Pancreas (tissue), 10 donors: ENCODE data around the gene RAX2. TPM values are rescaled to one million over a fixed set of nuclear protein-coding genes. Genes with fewer than 3 reads are reported as not detected.

ENCODE experiments used
- ATAC-seq, 4 donors: fragments of 200-7000 bp; cut with Tn5 transposase; one replicate each; pipeline versions ENCODE4 v1.8.0 to v1.9.1; 2020; ENCODE audit warnings: mild to moderate bottlenecking in 4 of 4, moderate library complexity in 4 of 4
- DNase-seq, 6 donors: peaks; one replicate each; pipeline ENCODE4 v3.0.0-alpha.2; 2020
- FAIRE-seq: peaks from 2 replicates; lab custom pipeline; 2012; peaks lifted over from hg19 to GRCh38; lab: Jason Lieb, UNC
- H3K27ac ChIP-seq, 4 donors: fragments of 200-600 bp; sonication (generic); 1 replicate in 3 of 4; 2 replicates in 1 of 4; pipeline versions ENCODE4 v1.5.0 to v1.8.0; 2020
- H3K27me3 ChIP-seq, 4 donors: fragments of 200-600 bp; one replicate each; pipeline ENCODE4 v1.8.0; 2021
- H3K36me3 ChIP-seq, 3 donors: fragments of 200-600 bp; sonication (generic) in 1 of 3; one replicate each; pipeline versions ENCODE4 v1.5.0 to v1.8.0; 2020 to 2021
- H3K4me1 ChIP-seq, 3 donors: fragments of 200-600 bp; one replicate each; pipeline ENCODE4 v1.8.0; 2021
- H3K4me3 ChIP-seq, 4 donors: fragments of 200-600 bp; sonication (generic) in 2 of 4; one replicate each; pipeline versions ENCODE4 v1.5.0 to v1.8.0; 2020 to 2021
- H3K9me3 ChIP-seq, 4 donors: fragments of 200-600 bp; one replicate each; pipeline ENCODE4 v1.8.0; 2021
- WGBS, 2 donors: extraction: QIAGEN DNeasy Blood & Tissue Kit; methylation state at CpG; one replicate each; pipeline ENCODE4 v1.1.7; 2013; 5-methylcytosine and 5-hydroxymethylcytosine counted together
- intact Hi-C, 3 donors: fragments of 100-400 bp; cut with DNase I; formaldehyde crosslinking; loops; one replicate each; pipeline versions ENCODE4 v1.11.1 to v1.14.2; 2022
- polyA plus RNA-seq, 2 donors: library from polyadenylated mRNA; stranded (reverse); fragments of 200-250 nt; gene quantifications; one replicate each; pipeline ENCODE4 v1.2.3, GENCODE V29; 2013
- total RNA-seq, 6 donors: library from RNA; stranded (reverse); fragmentation: NEBNext Ultra II Directional in 4 of 6; extraction: Animal tissue kit (Norgen Biotek cat#: 25700) in 4 of 6; gene quantifications; one replicate each; pipeline versions ENCODE4 v1.2.1 to v1.2.4, GENCODE V29; 2021 to 2023
- TF ChIP-seq, protein P1 (sequence below), 4 donors: fragments of 200-600 bp; sonication (generic) in 3 of 4; IDR thresholded peaks; one replicate each; pipeline versions ENCODE4 v1.5.0 to v1.8.0; 2021; ENCODE audit warnings: antibody characterized with exemption in 4 of 4
- donor health status: healthy with polysubstance abuse.
- donor health status: DM: no; HTN: no; CAD: no; lungs with moderate emphysema.
- donor health status: DM: no; HTN: no; CAD: no.
- donor health status: control.
- donor health status: control.
- donor health status: Bipolar disorder and iron deficiency.
- donor health status: DM: yes; HTN: yes; CAD: no.
- donor health status: DM: no; HTN: no; CAD: no.
- donor health status: DM: no; HTN: no; CAD: no.
- donor health status: DM: yes; HTN: yes; CAD: no.

The RAX2 gene
- total RNA-seq (not detected), polyA plus RNA-seq (not detected)

DNA sequence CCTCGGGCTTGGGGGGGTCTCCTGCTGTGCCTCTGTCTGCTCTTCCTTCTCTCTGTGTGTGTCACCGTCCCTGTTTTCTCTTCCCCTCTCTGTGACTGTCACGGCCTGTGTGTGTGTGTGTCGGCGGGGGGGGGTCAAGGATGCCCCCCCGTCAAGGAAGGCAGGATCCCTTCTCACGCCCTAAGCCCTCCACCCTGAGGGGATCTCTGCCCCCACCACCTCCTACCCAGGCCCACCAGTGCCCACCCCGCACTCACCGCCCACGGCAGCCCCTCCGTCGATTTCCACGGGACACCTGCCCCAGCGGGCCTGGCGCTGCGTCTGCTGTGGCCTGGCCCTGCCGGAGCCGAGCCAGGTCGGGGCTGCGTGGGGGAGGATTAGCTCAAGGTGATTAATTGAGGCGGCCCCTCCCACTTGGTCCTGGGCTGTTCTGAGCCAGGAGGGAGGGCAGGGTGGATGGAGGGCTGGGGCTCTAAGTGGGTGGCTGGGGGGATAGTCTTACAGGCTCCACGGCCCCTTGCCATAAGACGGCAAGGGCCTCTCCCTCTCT lies at the start of gene RAX2:
Gene RAX2 (minus strand): TSS at position 323 of the 550 bp plus-strand sequence. CDS start 486 bp downstream, outside the sequence.
- Histone ChIP-seq H3K27me3 (no peaks in the 10 kb centered on the region), H3K4me3 (no peak within 1 kb of the TSS), H3K9me3 (no peaks in the 10 kb centered on the region), H3K36me3 (peaks cover 0 to 7% (median 0%) of the 10 kb centered on the region in 3 donors), H3K4me1 (no peaks in the 10 kb centered on the region), H3K27ac (no peak within 1 kb of the TSS)
- intact Hi-C loops: no loop called here
- no peak for FAIRE-seq
- 31 to 32% methylated on average over 23 of the region's 23 CpGs for WGBS, 2 donors
- DNase-seq: peak in 1 of 6 donors; percentile 68
- ATAC-seq: peak in 1 of 4 donors; percentile 14
- TF ChIP-seq, protein P1, sequence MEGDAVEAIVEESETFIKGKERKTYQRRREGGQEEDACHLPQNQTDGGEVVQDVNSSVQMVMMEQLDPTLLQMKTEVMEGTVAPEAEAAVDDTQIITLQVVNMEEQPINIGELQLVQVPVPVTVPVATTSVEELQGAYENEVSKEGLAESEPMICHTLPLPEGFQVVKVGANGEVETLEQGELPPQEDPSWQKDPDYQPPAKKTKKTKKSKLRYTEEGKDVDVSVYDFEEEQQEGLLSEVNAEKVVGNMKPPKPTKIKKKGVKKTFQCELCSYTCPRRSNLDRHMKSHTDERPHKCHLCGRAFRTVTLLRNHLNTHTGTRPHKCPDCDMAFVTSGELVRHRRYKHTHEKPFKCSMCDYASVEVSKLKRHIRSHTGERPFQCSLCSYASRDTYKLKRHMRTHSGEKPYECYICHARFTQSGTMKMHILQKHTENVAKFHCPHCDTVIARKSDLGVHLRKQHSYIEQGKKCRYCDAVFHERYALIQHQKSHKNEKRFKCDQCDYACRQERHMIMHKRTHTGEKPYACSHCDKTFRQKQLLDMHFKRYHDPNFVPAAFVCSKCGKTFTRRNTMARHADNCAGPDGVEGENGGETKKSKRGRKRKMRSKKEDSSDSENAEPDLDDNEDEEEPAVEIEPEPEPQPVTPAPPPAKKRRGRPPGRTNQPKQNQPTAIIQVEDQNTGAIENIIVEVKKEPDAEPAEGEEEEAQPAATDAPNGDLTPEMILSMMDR (IDR thresholded peaks at IDR 0.05): no peak

DNA sequence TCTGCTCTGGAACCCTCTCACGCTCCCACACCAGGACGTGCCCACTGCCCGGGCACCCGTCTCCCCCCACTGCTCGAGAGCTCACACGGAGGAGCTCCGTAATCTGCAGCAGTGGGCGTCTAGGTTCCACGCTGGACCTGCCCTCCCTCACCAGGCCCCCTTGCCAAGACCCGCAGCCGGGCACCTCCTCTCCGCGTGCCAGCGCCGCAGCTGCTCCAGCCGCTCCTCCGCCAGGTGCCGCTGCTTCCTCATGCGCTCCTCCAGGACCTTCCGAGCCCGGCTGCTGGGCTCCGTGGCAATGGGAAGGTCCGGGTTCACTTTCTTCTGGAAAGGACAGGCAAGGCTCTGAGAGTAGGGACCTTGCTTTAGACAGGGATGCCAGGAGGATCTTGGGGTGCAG lies 49.1 kb upstream of the RAX2 start:
- Histone ChIP-seq H3K27me3 (no peaks in the 10 kb centered on the region), H3K4me1 (no peaks in the 10 kb centered on the region), H3K4me3 (no peak overlapping the region), H3K27ac (no peak overlapping the region), H3K36me3 (no peaks in the 10 kb centered on the region), H3K9me3 (no peaks in the 10 kb centered on the region)
- TF ChIP-seq, protein P1 (IDR thresholded peaks at IDR 0.05): no peak
- intact Hi-C loops: loop anchor here in 1 of 3 donors (5.0 kb wide), 1 partner anchor 154 kb away; no protein-coding TSS in a partner anchor
- DNase-seq (peak in 1 of 6 donors; percentile 68), ATAC-seq (peak in 2 of 4 donors; percentile 8 to 24), FAIRE-seq (no peak)
- 79 to 81% methylated on average over 23 of the region's 23 CpGs for WGBS, 2 donors

DNA sequence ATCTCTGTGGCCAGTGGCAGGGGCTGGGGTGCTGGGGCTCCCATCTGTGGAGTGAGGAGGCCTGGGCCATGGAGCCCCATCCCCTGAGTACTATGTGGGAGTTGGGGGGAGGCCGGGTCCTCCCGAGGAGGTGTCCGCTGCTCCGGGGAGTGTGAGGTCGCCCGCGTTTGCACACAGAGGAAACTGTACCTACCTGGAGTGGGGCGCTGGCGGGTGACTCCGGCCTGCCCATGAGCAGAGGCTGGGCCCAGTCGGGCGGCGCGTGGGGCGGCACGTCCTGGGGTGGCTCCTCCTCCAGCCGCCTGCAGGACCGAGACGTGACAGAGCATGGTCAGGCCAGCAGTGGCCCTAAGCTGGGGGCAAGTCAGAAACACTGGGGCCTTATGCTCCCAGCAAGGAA lies 48.0 kb upstream of the RAX2 start:
- Histone ChIP-seq H3K27ac (no peak overlapping the region), H3K9me3 (no peaks in the 10 kb centered on the region), H3K4me1 (no peaks in the 10 kb centered on the region), H3K27me3 (no peaks in the 10 kb centered on the region), H3K36me3 (no peaks in the 10 kb centered on the region), H3K4me3 (no peak overlapping the region)
- no peak for ATAC-seq
- 77 to 86% methylated on average over 15 to 19 of the region's 19 CpGs for WGBS, 2 donors
- no peak for FAIRE-seq
- DNase-seq: peak in 1 of 6 donors; percentile 62
- TF ChIP-seq, protein P1 (IDR thresholded peaks at IDR 0.05): no peak
- intact Hi-C loops: loop anchor here in 2 of 3 donors (5.0 to 10.0 kb wide), 2 partner anchors 145 to 153 kb away; no protein-coding TSS in a partner anchor

DNA sequence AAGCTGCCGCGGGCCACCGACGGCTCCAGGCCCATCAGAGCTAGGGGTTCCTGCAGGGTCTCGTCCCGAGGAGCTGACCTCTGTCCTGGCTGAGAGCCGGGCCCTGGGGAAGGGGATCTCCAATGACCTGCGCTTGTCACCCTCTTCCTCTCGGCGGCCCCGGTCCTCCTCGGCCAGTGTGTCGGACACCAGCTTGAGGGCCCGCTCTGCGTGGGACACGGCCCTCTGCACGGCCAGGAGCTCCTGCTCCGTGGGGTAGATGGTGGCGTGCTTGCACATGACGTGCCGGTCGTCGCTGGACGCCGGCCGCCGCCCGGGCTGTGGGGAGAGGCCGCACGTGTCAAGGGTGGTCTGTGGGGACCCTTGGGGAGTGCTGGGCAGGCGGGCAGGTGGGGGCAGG lies 46.9 kb upstream of the RAX2 start:
- Histone ChIP-seq H3K27me3 (no peaks in the 10 kb centered on the region), H3K9me3 (no peaks in the 10 kb centered on the region), H3K4me1 (no peaks in the 10 kb centered on the region), H3K4me3 (no peak overlapping the region), H3K27ac (no peak overlapping the region), H3K36me3 (no peaks in the 10 kb centered on the region)
- DNase-seq (peak in 1 of 6 donors; percentile 63), ATAC-seq (no peak), FAIRE-seq (no peak)
- intact Hi-C loops: loop anchor here in 1 of 3 donors (10.0 kb wide), 1 partner anchor 144 kb away; no protein-coding TSS in a partner anchor
- TF ChIP-seq, protein P1 (IDR thresholded peaks at IDR 0.05): no peak
- 56 to 63% methylated on average over 31 of the region's 31 CpGs for WGBS, 2 donors

DNA sequence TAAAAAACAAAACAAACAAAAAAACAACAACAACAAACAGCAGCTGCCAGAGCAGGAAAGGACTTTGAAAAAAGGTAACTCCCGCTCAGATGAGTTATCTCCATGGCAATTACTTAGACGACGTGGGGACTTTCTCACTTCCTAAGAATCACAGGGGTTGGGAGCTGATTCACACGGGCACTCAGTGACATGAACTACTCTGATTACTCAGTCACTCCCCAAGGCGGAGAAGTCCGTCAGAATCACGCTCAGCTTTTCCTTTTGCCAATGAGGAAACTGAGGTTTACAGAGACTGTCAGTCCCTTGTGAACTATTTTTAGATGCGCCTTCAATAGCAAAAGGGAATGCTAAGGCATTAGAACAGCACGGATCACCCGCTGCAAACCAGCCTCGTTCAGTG lies 46.4 kb upstream of the RAX2 start:
- no peak for FAIRE-seq
- intact Hi-C loops: loop anchor here in 1 of 3 donors (10.0 kb wide), 1 partner anchor 144 kb away; no protein-coding TSS in a partner anchor
- no peak overlapping the region for H3K4me3 ChIP-seq
- no peaks in the 10 kb centered on the region for H3K27me3 ChIP-seq
- H3K4me1 ChIP-seq: no peaks in the 10 kb centered on the region
- no peaks in the 10 kb centered on the region for H3K36me3 ChIP-seq
- no peak overlapping the region for H3K27ac ChIP-seq
- 35 to 44% methylated on average over 11 of the region's 11 CpGs for WGBS, 2 donors
- no peaks in the 10 kb centered on the region for H3K9me3 ChIP-seq
- TF ChIP-seq, protein P1 (IDR thresholded peaks at IDR 0.05): no peak
- DNase-seq: no peak
- peak in 2 of 4 donors; percentile 42 to 57 for ATAC-seq
